ENCODE measurements around the gene SMG6.

GRCh38 chr17:2302778-2303203 lies 794 bp downstream of the SMG6 start:
- TF ChIP-seq POLR2A (IDR thresholded peaks at IDR 0.05; ENCODE audit: low read length) (no peak), GATA1 (IDR thresholded peaks at IDR 0.05; ENCODE audit: low read depth, low read length) (no peak)

Data from erythroblast (primary cell).